Mesenchymal stem cell (in vitro differentiated cells and primary cell): ENCODE measurements around the gene FSCN2.

ENCODE experiments used
- DNase-seq: peaks from one replicate; pipeline ENCODE4 v3.0.0-alpha.2; 2013
- H2AFZ ChIP-seq: one replicate; pipeline ENCODE4 v1.6.1; 2013; ENCODE audit warnings: low read depth, mild to moderate bottlenecking, control low read depth, inconsistent platforms, low read length, moderate library complexity
- H2AK5ac ChIP-seq: 2 replicates; pipeline ENCODE4 v1.6.1; 2013; ENCODE audit warnings: low read length, moderate library complexity, mild to moderate bottlenecking, inconsistent platforms; ENCODE audit not compliant: severe bottlenecking
- H2BK120ac ChIP-seq: one replicate; pipeline ENCODE4 v1.6.1; 2013; ENCODE audit warnings: low read depth, mild to moderate bottlenecking, inconsistent platforms, low read length, moderate library complexity
- H2BK12ac ChIP-seq, 2 experiments: one replicate each; pipeline ENCODE4 v1.6.1; 2013; ENCODE audit warnings: inconsistent platforms in 2 of 2, low read length in 2 of 2, mild to moderate bottlenecking in 2 of 2, moderate library complexity in 2 of 2, control low read depth in 1 of 2
- H2BK15ac ChIP-seq: one replicate; pipeline ENCODE4 v1.6.1; 2013; ENCODE audit warnings: mild to moderate bottlenecking, low read depth, inconsistent platforms; ENCODE audit not compliant: poor library complexity, severe bottlenecking
- H2BK5ac ChIP-seq: 2 replicates; pipeline ENCODE4 v1.6.1; 2013; ENCODE audit warnings: low read depth, mild to moderate bottlenecking, low read length, control low read depth, inconsistent platforms; ENCODE audit not compliant: poor library complexity, severe bottlenecking
- H3K14ac ChIP-seq, 2 experiments: one replicate each; pipeline ENCODE4 v1.6.1; 2013; ENCODE audit warnings: inconsistent platforms in 2 of 2, low read length in 2 of 2, control low read depth in 1 of 2, mild to moderate bottlenecking in 1 of 2, moderate library complexity in 1 of 2
- H3K18ac ChIP-seq, 2 experiments: one replicate each; pipeline ENCODE4 v1.6.1; 2013; ENCODE audit warnings: inconsistent platforms in 2 of 2, low read length in 2 of 2, control low read depth in 1 of 2, low read depth in 1 of 2, mild to moderate bottlenecking in 1 of 2
- H3K23ac ChIP-seq, 2 experiments: one replicate each; pipeline ENCODE4 v1.6.1; 2013; ENCODE audit warnings: inconsistent platforms in 2 of 2, low read length in 2 of 2, mild to moderate bottlenecking in 2 of 2, moderate library complexity in 2 of 2, control low read depth in 1 of 2
- H3K27ac ChIP-seq: 2 replicates; pipeline ENCODE4 v1.5.1; 2013; ENCODE audit warnings: mild to moderate bottlenecking, moderate library complexity, low read length, control low read depth, inconsistent platforms; ENCODE audit not compliant: poor library complexity, severe bottlenecking
- H3K27me3 ChIP-seq, 2 experiments: 2 replicates each; pipeline versions ENCODE4 v1.6.1 to v1.7.0; 2013; ENCODE audit warnings: low read length in 2 of 2, mild to moderate bottlenecking in 2 of 2, moderate library complexity in 2 of 2, control low read depth in 1 of 2, inconsistent platforms in 1 of 2; ENCODE audit not compliant: control insufficient read depth in 1 of 2, insufficient read depth in 1 of 2
- H3K36me3 ChIP-seq, 2 experiments: 2 replicates each; pipeline versions ENCODE4 v1.6.1 to v1.7.0; 2013; ENCODE audit warnings: low read length in 2 of 2, control low read depth in 1 of 2, inconsistent platforms in 1 of 2, low read depth in 1 of 2, mild to moderate bottlenecking in 1 of 2; ENCODE audit not compliant: insufficient read depth in 2 of 2, control insufficient read depth in 1 of 2
- H3K4ac ChIP-seq, 2 experiments: one replicate each; pipeline ENCODE4 v1.6.1; 2013; ENCODE audit warnings: inconsistent platforms in 2 of 2, low read length in 2 of 2, mild to moderate bottlenecking in 2 of 2, moderate library complexity in 2 of 2, control low read depth in 1 of 2, low read depth in 1 of 2
- H3K4me1 ChIP-seq: 2 replicates; pipeline ENCODE4 v1.6.1; 2013; ENCODE audit warnings: low read depth, low read length, control low read depth; ENCODE audit not compliant: control insufficient read depth, insufficient read depth
- H3K4me2 ChIP-seq: 2 replicates; pipeline ENCODE4 v1.6.1; 2013; ENCODE audit warnings: low read length, mild to moderate bottlenecking, inconsistent platforms; ENCODE audit not compliant: poor library complexity, severe bottlenecking
- H3K4me3 ChIP-seq, 2 experiments: 2 replicates each; pipeline versions ENCODE4 v1.5.1 to v1.7.0; 2013; ENCODE audit warnings: low read length in 2 of 2, mild to moderate bottlenecking in 2 of 2, control low read depth in 1 of 2, low read depth in 1 of 2; ENCODE audit not compliant: insufficient read depth in 1 of 2
- H3K79me1 ChIP-seq: replicated peaks from 2 replicates; pipeline ENCODE4 v1.6.1; 2013; ENCODE audit warnings: mild to moderate bottlenecking, control low read depth, low read length, inconsistent platforms; ENCODE audit not compliant: poor library complexity, severe bottlenecking
- H3K9ac ChIP-seq: 2 replicates; pipeline ENCODE4 v1.7.0; 2013; ENCODE audit warnings: mild to moderate bottlenecking, low read length, moderate library complexity
- H3K9me3 ChIP-seq: 2 replicates; pipeline ENCODE4 v1.7.0; 2013; ENCODE audit warnings: mild to moderate bottlenecking, low read length; ENCODE audit not compliant: control insufficient read depth
- H4K8ac ChIP-seq: one replicate; pipeline ENCODE4 v1.6.1; 2013; ENCODE audit warnings: inconsistent platforms, mild to moderate bottlenecking, low read length, moderate library complexity
- H4K91ac ChIP-seq: one replicate; pipeline ENCODE4 v1.6.1; 2013; ENCODE audit warnings: mild to moderate bottlenecking, low read length, inconsistent platforms
- WGBS: methylation state at CpG from one replicate; pipeline ENCODE4 v1.1.7; 2013; ENCODE audit warnings: mixed read lengths; 5-methylcytosine and 5-hydroxymethylcytosine counted together

FSCN2 gene

GRCh38 chr17:81513753-81514488 is 14.3 kb upstream of the FSCN2 start:
- Histone ChIP-seq H3K18ac (peak overlapping the region; percentile 72 to 81), H2BK5ac (peak overlapping the region; percentile 100), H2BK120ac (peak overlapping the region; percentile 100), H4K8ac (peak overlapping the region; percentile 67), H3K23ac (peak overlapping the region in 1 of 2 experiments; percentile 78), H2AK5ac (peak overlapping the region; percentile 49), H2BK12ac (peak overlapping the region; percentile 6 to 16), H3K9ac (peak overlapping the region; percentile 94), H3K4me3 (peak overlapping the region; percentile 56 to 82), H3K79me1 (no peaks in the 10 kb centered on the region), H3K4me1 (peaks cover 36% of the 10 kb centered on the region), H3K4me2 (peak overlapping the region; percentile 64), H3K14ac (peak overlapping the region; percentile 5 to 8), H4K91ac (peak overlapping the region; percentile 85), H3K27me3 (no peaks in the 10 kb centered on the region), H3K9me3 (no peaks in the 10 kb centered on the region), H2AFZ (no peak overlapping the region), H3K4ac (peak overlapping the region; percentile 62 to 75), H2BK15ac (peak overlapping the region; percentile 97), H3K36me3 (peaks cover 33 to 52% of the 10 kb centered on the region in 2 experiments), H3K27ac (peak overlapping the region; percentile 94)
- whole genome bisulfite sequencing, result 2% methylated on average over 59 of the region's 64 CpGs
- peak; percentile 85 for DNase-seq

GRCh38 chr17:81514489-81514738 is 13.8 kb upstream of the FSCN2 start:
- H3K4me3 ChIP-seq, result peak overlapping the region; percentile 56 to 82

GRCh38 chr17:81514739-81515529 is 13.2 kb upstream of the FSCN2 start:
- Histone ChIP-seq H2BK5ac (peak overlapping the region; percentile 100), H3K4me1 (peaks cover 47% of the 10 kb centered on the region)
- 1% methylated on average over 74 of the region's 82 CpGs for WGBS

More at GRCh38 chr17:81514489-81514738, 13.8 kb upstream of the FSCN2 start:
- peaks cover 41% of the 10 kb centered on the region for H3K4me1 ChIP-seq
- peak overlapping the region; percentile 100 for H2BK5ac ChIP-seq
- peak overlapping the region; percentile 8 to 81 for H3K14ac ChIP-seq
- H4K8ac ChIP-seq, result peak overlapping the region; percentile 67
- peak overlapping the region; percentile 72 to 81 for H3K18ac ChIP-seq
- H3K23ac ChIP-seq, result peak overlapping the region in 1 of 2 experiments; percentile 78
- H4K91ac ChIP-seq, result peak overlapping the region; percentile 85
- H3K36me3 ChIP-seq, result peaks cover 28 to 47% of the 10 kb centered on the region in 2 experiments
- H3K27ac ChIP-seq, result peak overlapping the region; percentile 94
- 0% methylated on average over 20 of the region's 34 CpGs for WGBS
- H3K27me3 ChIP-seq, result no peaks in the 10 kb centered on the region
- peak overlapping the region; percentile 6 to 16 for H2BK12ac ChIP-seq
- no peak for DNase-seq
- peak overlapping the region; percentile 49 for H2AK5ac ChIP-seq
- H3K4me2 ChIP-seq, result peak overlapping the region; percentile 64
- peak overlapping the region; percentile 100 for H2BK120ac ChIP-seq
- H2AFZ ChIP-seq, result no peak overlapping the region
- H3K79me1 ChIP-seq, result peaks cover under 1% of the 10 kb centered on the region
- peak overlapping the region; percentile 62 to 75 for H3K4ac ChIP-seq
- no peaks in the 10 kb centered on the region for H3K9me3 ChIP-seq
- peak overlapping the region; percentile 96 for H2BK15ac ChIP-seq
- H3K9ac ChIP-seq, result peak overlapping the region; percentile 94

More at GRCh38 chr17:81514739-81515529, 13.2 kb upstream of the FSCN2 start:
- H2AFZ ChIP-seq, result peak overlapping the region; percentile 20
- H3K9me3 ChIP-seq, result no peaks in the 10 kb centered on the region
- peak overlapping the region; percentile 7 to 80 for H2BK12ac ChIP-seq
- H3K4ac ChIP-seq, result peak overlapping the region; percentile 99
- H4K91ac ChIP-seq, result peak overlapping the region; percentile 99
- H2AK5ac ChIP-seq, result peak overlapping the region; percentile 82
- no peaks in the 10 kb centered on the region for H3K27me3 ChIP-seq
- H3K18ac ChIP-seq, result peak overlapping the region; percentile 81 to 98
- peak overlapping the region; percentile 94 for H3K9ac ChIP-seq
- peak overlapping the region; percentile 100 for H2BK120ac ChIP-seq
- peak overlapping the region; percentile 98 for H3K27ac ChIP-seq
- H3K14ac ChIP-seq, result peak overlapping the region; percentile 81 to 92
- H3K23ac ChIP-seq, result peak overlapping the region in 1 of 2 experiments; percentile 37
- peak; percentile 82 for DNase-seq
- peak overlapping the region; percentile 94 for H3K4me2 ChIP-seq
- peak overlapping the region; percentile 91 for H4K8ac ChIP-seq
- H2BK15ac ChIP-seq, result peak overlapping the region; percentile 84
- peak overlapping the region; percentile 83 to 92 for H3K4me3 ChIP-seq
- peaks cover 22 to 44% of the 10 kb centered on the region in 2 experiments for H3K36me3 ChIP-seq
- H3K79me1 ChIP-seq, result peaks cover 4% of the 10 kb centered on the region
